Natural killer cell (primary cell): ENCODE results near the gene IRGM. TPM values are rescaled to one million over a fixed set of nuclear protein-coding genes. Genes with fewer than 3 reads are reported as not detected.
"Not testable (repeated sequence)": the region's sequence is repeated elsewhere in the genome, so short reads cannot be mapped to it uniquely, and the experiment has no call there.

Experiments
- ATAC-seq, 3 donors: fragments of 150-1000 bp in 2 of 3; fragments of 200-7000 bp in 1 of 3; cut with Tn5 transposase; 1 replicate in 1 of 3; 2 replicates in 2 of 3; pipeline ENCODE4 v1.10.0; 2021; ENCODE audit warnings: mild to moderate bottlenecking in 2 of 3, moderate library complexity in 2 of 3
- DNase-seq, 2 donors: peaks; one replicate each; pipeline versions ENCODE4 v3.0.0 to v3.0.0-alpha.2; 2013 to 2021; ENCODE audit warnings: mixed read lengths in 1 of 2
- H3K27ac ChIP-seq: one replicate; pipeline ENCODE4 v1.5.1; 2013; ENCODE audit warnings: mild to moderate bottlenecking, low read length
- H3K27me3 ChIP-seq: one replicate; pipeline ENCODE4 v1.6.1; 2013; ENCODE audit warnings: low read length; ENCODE audit not compliant: control insufficient read depth, insufficient read depth
- H3K36me3 ChIP-seq: one replicate; pipeline ENCODE4 v1.6.1; 2013; ENCODE audit warnings: low read length; ENCODE audit not compliant: control insufficient read depth, insufficient read depth
- H3K4me1 ChIP-seq: one replicate; pipeline ENCODE4 v1.6.1; 2013; ENCODE audit warnings: low read length; ENCODE audit not compliant: control insufficient read depth, insufficient read depth
- H3K4me3 ChIP-seq: one replicate; pipeline ENCODE4 v1.5.1; 2013; ENCODE audit warnings: low read length
- H3K9me3 ChIP-seq: one replicate; pipeline ENCODE4 v1.6.1; 2013; ENCODE audit warnings: low read length; ENCODE audit not compliant: control insufficient read depth, insufficient read depth
- H3K27ac Mint-ChIP-seq, 2 donors: one replicate each; pipeline ENCODE4 v1.8.0; 2022; ENCODE audit warnings: mild to moderate bottlenecking in 2 of 2, mixed read lengths in 2 of 2, moderate library complexity in 1 of 2
- H3K27me3 Mint-ChIP-seq, 2 donors: one replicate each; pipeline ENCODE4 v1.8.0; 2022; ENCODE audit warnings: low read depth in 2 of 2, mixed read lengths in 2 of 2
- H3K36me3 Mint-ChIP-seq: one replicate; pipeline ENCODE4 v1.8.0; 2022; ENCODE audit warnings: mixed read lengths
- H3K4me1 Mint-ChIP-seq, 2 donors: one replicate each; pipeline ENCODE4 v1.8.0; 2022; ENCODE audit warnings: mixed read lengths in 2 of 2
- H3K4me3 Mint-ChIP-seq: one replicate; pipeline ENCODE4 v1.8.0; 2022; ENCODE audit warnings: mild to moderate bottlenecking, moderate library complexity, mixed read lengths
- H3K9me3 Mint-ChIP-seq, 2 donors: one replicate each; pipeline ENCODE4 v1.8.0; 2022; ENCODE audit warnings: mixed read lengths in 2 of 2
- CTCF ChIP-seq: fragments of 200-600 bp; IDR thresholded peaks from one replicate; pipeline ENCODE4 v1.8.0; 2022; ENCODE audit warnings: antibody characterized with exemption
- WGBS: methylation state at CpG from one replicate; pipeline ENCODE4 v1.1.7; 2013; ENCODE audit warnings: missing lambda C conversion rate; ENCODE audit not compliant: insufficient coverage; 5-methylcytosine and 5-hydroxymethylcytosine counted together
- intact Hi-C: fragments of 100-400 bp; cut with micrococcal nuclease; formaldehyde crosslinking; loops from one replicate; pipeline ENCODE4 v1.14.2; 2022
- total RNA-seq, 4 donors: library from RNA; stranded (reverse); fragments of 120-200 nt in 1 of 4; gene quantifications; one replicate each; pipeline versions ENCODE4 v1.2.3 to v1.2.4, GENCODE V29; 2013 to 2022

Gene IRGM
- total RNA-seq, 3 donors from 2014 or later (not counting 1 experiment from before 2014, with no cell fraction given): 0.85 to 5.7 (median 2.4) TPM

GRCh38 chr5:150847334-150847695, 994 bp downstream of the IRGM start:
- H3K4me1 Mint-ChIP-seq: peaks cover 5 to 19% of the 10 kb centered on the region in 2 donors
- no peak overlapping the region for H3K27ac ChIP-seq

GRCh38 chr5:150848271-150848670, 1.9 kb downstream of the IRGM start:
- peaks cover 10% of the 10 kb centered on the region for H3K4me1 ChIP-seq
- no peaks in the 10 kb centered on the region for H3K36me3 Mint-ChIP-seq
- ATAC-seq (no peak), DNase-seq (no peak)
- H3K27ac Mint-ChIP-seq: no peak overlapping the region
- no peaks in the 10 kb centered on the region for H3K27me3 ChIP-seq
- H3K4me3 Mint-ChIP-seq: no peak overlapping the region
- no peaks in the 10 kb centered on the region for H3K9me3 Mint-ChIP-seq
- intact Hi-C loops: loop anchor here (5.0 kb wide), 2 partner anchors 46 to 66 kb away; no protein-coding TSS in a partner anchor
- no peak for TF ChIP-seq CTCF
- H3K27me3 Mint-ChIP-seq: no peaks in the 10 kb centered on the region
- H3K4me3 ChIP-seq: no peak overlapping the region
- H3K36me3 ChIP-seq: no peaks in the 10 kb centered on the region
- H3K9me3 ChIP-seq: no peaks in the 10 kb centered on the region
- no peak overlapping the region for H3K27ac ChIP-seq
- peaks cover 5 to 19% of the 10 kb centered on the region in 2 donors for H3K4me1 Mint-ChIP-seq
- 91% methylated on average over 4 of the region's 4 CpGs for WGBS

More at GRCh38 chr5:150847334-150847695, 994 bp downstream of the IRGM start:
- DNase-seq (peak in 1 of 2 donors; percentile 5), ATAC-seq (no peak)
- no peaks in the 10 kb centered on the region for H3K27me3 Mint-ChIP-seq
- peak overlapping the region; percentile 78 to 88 for H3K27ac Mint-ChIP-seq
- H3K4me3 Mint-ChIP-seq: peak overlapping the region; percentile 86
- no peak overlapping the region for H3K4me3 ChIP-seq
- H3K27me3 ChIP-seq: no peaks in the 10 kb centered on the region
- no peak for TF ChIP-seq CTCF
- no peaks in the 10 kb centered on the region for H3K9me3 Mint-ChIP-seq
- peaks cover 10% of the 10 kb centered on the region for H3K4me1 ChIP-seq
- no peaks in the 10 kb centered on the region for H3K36me3 ChIP-seq
- 60% methylated on average over 5 of the region's 5 CpGs for WGBS
- H3K9me3 ChIP-seq: no peaks in the 10 kb centered on the region
- intact Hi-C loops: loop anchor here (1.0 to 5.0 kb wide), 5 partner anchors 45 to 389 kb away; no protein-coding TSS in a partner anchor
- no peaks in the 10 kb centered on the region for H3K36me3 Mint-ChIP-seq

- DNase-seq (no peak), ATAC-seq (no peak)
- Histone ChIP-seq H3K4me3 (no peak overlapping the region), H3K27ac (no peak overlapping the region), H3K27me3 (no peaks in the 10 kb centered on the region), H3K36me3 (no peaks in the 10 kb centered on the region), H3K4me1 (peaks cover 10% of the 10 kb centered on the region), H3K9me3 (no peaks in the 10 kb centered on the region)
- H3K27ac Mint-ChIP-seq: no peak overlapping the region
- peaks cover 0 to 3% of the 10 kb centered on the region in 2 donors for H3K27me3 Mint-ChIP-seq
- TF ChIP-seq CTCF: no peak
- no peaks in the 10 kb centered on the region for H3K9me3 Mint-ChIP-seq
- peaks cover 5 to 16% of the 10 kb centered on the region in 2 donors for H3K4me1 Mint-ChIP-seq
- H3K36me3 Mint-ChIP-seq: no peaks in the 10 kb centered on the region
- intact Hi-C loops: no loop called here
- no peak overlapping the region for H3K4me3 Mint-ChIP-seq
- 84% methylated on average over 3 of the region's 3 CpGs for WGBS
Measured at GRCh38 chr5:150851039-150851438, 4.7 kb downstream of the IRGM start.

GRCh38 chr5:150853561-150853960, 7.2 kb downstream of the IRGM start:
- Histone ChIP-seq H3K27me3 (no peaks in the 10 kb centered on the region), H3K36me3 (no peaks in the 10 kb centered on the region), H3K27ac (no peak overlapping the region), H3K4me3 (no peak overlapping the region), H3K4me1 (no peaks in the 10 kb centered on the region), H3K9me3 (no peaks in the 10 kb centered on the region)
- intact Hi-C loops: no loop called here
- Mint-ChIP-seq H3K27me3 (peaks cover 0 to 3% of the 10 kb centered on the region in 2 donors), H3K9me3 (no peaks in the 10 kb centered on the region), H3K27ac (no peak overlapping the region), H3K36me3 (no peaks in the 10 kb centered on the region), H3K4me3 (peak overlapping the region; percentile 18), H3K4me1 (no peaks in the 10 kb centered on the region)
- 50% methylated on average over 1 of the region's 2 CpGs for WGBS
- no peak for ATAC-seq
- TF ChIP-seq CTCF: no peak
- no peak for DNase-seq

- not testable (repeated sequence) for H3K4me3 ChIP-seq
Measured at GRCh38 chr5:150856700-150857099, 10.4 kb downstream of the IRGM start.

More at GRCh38 chr5:150856700-150857099, 10.4 kb downstream of the IRGM start:
- 93% methylated on average over 1 of the region's 3 CpGs for WGBS
- H3K9me3 ChIP-seq, H3K4me1 Mint-ChIP-seq, H3K4me1 ChIP-seq, ATAC-seq, intact Hi-C loops, DNase-seq, H3K36me3 ChIP-seq, H3K27me3 ChIP-seq, H3K4me3 Mint-ChIP-seq, H3K27ac Mint-ChIP-seq, H3K36me3 Mint-ChIP-seq, H3K9me3 Mint-ChIP-seq, H3K27ac ChIP-seq: not testable (repeated sequence)
- H3K27me3 Mint-ChIP-seq: peaks cover 0 to 10% of the 10 kb centered on the region in 2 donors
